IPS DF 4.7 (cell line): ENCODE data around the gene HNRNPH1.
A peak's percentile ranks its signal among the peaks of the same experiment; 100 is the strongest.
"Not testable (repeated sequence)": the region's sequence is repeated elsewhere in the genome, so short reads cannot be mapped to it uniquely, and the experiment has no call there.

Source experiments
- DNase-seq: peaks from one replicate; pipeline ENCODE4 v3.0.0-alpha.2; 2013; ENCODE audit warnings: low spot score; ENCODE audit errors: extremely low read depth

Gene HNRNPH1, protein sequence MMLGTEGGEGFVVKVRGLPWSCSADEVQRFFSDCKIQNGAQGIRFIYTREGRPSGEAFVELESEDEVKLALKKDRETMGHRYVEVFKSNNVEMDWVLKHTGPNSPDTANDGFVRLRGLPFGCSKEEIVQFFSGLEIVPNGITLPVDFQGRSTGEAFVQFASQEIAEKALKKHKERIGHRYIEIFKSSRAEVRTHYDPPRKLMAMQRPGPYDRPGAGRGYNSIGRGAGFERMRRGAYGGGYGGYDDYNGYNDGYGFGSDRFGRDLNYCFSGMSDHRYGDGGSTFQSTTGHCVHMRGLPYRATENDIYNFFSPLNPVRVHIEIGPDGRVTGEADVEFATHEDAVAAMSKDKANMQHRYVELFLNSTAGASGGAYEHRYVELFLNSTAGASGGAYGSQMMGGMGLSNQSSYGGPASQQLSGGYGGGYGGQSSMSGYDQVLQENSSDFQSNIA

DNA sequence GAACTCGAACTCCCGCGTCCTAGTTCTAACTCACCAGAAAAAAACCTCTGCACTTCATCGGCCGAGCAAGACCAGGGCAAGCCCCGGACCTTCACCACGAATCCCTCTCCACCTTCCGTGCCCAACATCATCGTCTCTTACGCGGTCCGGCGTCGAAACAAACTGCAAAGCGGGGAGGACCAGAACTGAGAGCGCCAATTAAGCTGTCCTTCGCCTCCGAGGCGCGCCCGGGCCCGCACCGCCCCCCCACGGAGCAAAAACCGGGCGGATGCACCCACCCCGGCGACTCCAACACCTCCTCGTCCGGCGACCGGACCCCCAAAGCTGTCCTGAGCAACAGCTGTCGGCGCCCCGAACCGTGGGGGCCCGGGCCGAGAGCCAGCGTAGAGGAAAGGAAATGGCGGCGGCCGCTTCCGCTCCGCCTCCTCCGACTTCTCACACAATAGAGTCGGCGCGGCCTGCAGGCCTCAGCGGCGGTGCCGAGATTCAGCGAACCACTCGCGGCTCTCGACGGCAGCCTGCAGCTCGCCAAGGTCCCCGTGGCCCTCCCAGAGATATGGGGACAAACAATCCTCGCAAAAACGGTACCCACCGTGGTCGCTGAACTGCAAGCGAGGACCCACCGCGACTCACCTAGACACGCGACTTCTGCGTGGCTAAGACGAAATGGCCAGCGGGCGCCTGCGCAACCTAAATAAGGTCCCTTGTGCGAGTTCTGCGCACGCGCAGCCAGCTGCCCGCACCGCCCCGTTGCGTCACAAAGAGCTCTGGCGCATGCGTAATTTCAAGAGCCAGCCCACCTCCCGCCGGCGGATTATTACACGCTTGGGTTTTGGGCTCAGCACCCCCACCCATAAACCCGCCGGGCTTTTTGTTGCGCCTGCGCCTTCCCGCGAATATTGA is at the start of gene HNRNPH1:
HNRNPH1 (minus strand) TSS at position 669 of the 903 bp plus-strand sequence; CDS start at position 131, 538 bp downstream.
- peak; percentile 66 for DNase-seq

DNA sequence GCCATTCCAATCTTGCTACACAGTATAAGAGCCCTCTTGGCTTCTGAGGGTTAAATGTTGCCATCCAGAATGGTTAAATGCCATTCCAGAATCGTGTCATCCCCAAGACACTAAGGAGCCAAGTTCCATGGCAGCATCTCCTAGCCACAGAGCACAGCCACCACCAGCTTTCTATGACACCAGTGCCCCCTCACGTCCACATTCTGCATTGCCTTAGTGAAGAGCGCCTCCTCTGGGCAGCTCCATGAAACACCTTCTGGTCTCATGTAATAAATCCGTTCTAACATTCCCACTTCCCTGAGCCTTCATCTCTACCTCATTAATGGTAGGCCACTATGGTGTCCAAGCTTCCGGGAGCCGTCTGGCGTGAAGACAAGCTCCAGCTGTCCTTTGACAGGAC is 44.9 kb upstream of the HNRNPH1 start:
- DNase-seq = no peak

DNA sequence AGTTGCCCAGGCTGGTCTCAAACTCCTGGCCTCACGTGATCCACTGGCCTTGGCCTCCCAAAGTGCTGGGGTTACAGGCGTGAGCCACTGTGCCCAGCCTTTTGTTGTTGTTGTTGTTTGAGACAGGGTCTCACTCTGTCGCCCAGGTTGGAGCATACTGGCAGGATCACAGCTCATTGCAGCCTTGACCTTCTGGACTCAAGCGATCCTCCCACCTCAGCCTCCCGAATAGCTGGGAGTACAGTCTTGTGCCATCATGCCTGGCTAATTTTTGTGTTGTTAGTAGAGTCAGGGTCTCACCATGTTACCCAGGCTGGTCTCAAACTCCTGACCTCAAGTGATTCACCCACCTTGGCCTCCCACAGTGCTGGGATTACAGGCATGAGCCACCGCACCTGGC is 38.2 kb upstream of the HNRNPH1 start:
- not testable (repeated sequence) for DNase-seq

DNA sequence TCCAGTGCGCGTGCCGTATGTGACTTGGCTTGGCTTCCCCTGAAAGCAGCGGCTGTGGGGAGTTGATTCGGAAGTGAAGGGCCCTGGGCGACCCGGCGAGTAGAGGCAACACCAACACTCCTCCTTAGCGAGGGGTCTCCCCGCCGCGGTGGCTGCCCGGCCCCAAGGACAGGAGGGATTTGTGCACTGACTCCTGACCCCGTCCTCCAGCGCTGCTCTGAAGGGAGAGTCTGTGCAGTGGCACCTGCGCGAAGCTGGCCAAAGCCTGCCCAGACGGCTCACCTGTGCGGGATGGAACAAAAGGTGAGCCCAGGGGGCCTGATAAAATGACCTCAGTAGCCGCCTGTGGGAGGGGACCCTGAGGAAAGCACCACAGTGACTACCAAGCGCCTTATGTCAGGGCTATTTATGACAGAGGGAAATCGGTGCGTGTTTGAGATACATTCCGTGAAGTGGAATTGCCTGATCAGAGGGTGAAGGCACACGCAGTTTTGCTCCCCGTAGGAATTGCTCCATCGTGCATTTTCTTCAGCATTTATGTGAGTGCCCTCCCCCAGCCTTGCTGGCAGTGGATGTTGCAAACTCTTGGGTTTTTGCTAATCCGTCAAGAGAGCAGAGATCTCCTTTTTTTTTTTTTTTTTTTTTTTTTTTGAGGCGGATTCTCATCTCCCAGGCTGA is 34.8 kb upstream of the HNRNPH1 start:
- not testable (repeated sequence) for DNase-seq

DNA sequence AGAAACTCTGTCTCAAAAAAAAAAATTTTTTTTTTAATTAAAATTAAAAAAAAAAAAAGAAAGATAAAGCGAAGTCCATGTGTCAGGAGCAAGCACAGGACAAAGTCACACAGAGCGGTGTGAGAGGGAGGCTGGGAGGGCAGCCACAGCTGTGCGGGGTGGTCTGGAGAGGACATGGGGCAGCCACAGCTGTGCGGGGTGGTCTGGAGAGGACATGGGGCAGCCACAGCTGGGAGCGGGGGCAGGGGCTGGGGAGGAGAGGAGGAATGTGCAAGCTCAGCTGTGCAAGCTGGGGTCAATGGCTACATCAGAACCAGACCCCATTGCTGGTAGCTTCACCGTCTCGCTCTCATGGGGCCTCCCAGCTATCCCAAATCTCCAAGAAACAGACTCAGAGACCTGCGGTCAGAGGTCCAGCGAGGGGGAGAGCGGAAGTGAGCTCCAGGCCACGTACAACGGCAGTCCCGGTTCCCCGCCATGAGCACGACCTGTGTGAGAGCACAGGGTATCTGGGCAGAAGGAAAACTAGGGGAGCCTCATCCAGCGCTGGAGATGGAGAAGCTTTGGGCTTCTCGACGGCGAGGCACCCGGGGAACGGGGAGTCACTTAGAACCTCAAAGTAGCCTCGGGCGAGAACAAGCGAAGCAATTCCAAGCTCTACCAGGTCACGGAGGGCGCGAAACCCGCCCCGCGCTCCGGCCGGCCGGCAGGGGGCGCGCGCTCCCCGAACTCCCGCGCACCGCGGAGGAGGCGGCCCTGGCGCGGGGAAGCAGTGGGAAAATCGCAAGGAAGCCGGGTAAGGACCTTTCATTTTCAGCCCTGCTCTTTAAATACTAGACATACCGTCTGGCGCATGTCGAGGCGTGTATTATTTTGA is 34.1 kb upstream of the HNRNPH1 start:
- not testable (repeated sequence) for DNase-seq

DNA sequence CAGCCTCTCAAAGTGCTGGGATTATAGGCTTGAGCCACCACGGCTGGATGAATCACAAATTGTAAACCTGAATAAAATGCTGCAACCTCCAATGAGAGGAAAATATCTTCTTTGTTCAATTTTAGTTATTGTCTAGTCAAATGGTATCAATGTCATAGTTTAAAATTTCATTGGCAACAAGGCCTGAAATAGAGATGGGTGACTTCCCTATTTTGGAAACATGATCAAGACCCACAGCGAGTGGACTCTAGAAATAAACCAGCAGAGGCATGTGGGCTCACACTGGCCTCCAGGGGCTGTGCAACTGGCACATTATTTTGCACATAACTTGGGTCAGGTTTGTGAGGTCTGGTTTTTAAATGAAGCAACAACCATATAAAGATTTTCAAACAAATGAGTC is 29.7 kb upstream of the HNRNPH1 start:
- DNase-seq = not testable (repeated sequence)

DNA sequence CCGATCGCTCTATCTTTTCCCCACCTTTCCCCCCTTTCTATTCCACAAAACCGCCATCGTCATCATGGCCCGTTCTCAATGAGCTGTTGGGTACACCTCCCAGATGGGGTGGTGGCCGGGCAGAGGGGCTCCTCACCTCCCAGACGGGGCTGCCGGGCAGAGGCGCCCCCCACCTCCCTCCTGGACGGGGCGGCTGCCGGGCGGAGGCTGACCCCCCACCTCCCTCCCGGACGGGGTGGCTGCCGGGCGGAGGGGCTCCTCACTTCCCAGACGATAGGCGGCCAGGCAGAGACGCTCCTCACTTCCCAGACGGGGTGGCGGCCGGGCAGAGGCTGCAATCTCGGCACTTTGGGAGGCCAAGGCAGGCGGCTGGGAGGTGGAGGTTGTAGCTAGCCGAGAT is 26.8 kb upstream of the HNRNPH1 start:
- not testable (repeated sequence) for DNase-seq

DNA sequence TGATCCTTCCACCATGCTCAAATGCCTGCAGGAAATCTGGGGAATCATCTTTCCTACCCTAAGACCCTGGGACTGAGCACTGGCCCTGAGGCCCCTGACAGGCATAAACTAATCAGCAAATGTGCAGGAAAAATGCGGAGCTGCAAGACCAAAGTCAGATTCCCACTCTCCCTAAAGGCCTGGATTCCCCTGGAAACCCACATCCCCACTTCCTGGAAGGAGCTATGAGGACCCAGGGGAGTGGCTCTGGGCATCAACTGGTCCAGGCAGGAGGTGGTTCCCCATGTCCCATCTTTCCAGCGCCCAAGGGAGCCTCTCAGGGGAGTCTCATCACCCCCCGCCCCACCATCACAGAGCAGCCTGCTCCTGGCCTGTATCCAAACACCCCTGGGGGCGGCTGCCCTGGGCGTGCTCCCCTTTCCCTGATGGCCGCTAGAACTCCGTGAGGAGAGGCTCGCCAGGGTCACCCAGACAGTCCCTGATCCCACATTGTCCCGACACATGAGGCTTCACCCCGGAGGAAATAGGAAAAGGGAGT is 25.8 kb upstream of the HNRNPH1 start:
- DNase-seq = not testable (repeated sequence)

DNA sequence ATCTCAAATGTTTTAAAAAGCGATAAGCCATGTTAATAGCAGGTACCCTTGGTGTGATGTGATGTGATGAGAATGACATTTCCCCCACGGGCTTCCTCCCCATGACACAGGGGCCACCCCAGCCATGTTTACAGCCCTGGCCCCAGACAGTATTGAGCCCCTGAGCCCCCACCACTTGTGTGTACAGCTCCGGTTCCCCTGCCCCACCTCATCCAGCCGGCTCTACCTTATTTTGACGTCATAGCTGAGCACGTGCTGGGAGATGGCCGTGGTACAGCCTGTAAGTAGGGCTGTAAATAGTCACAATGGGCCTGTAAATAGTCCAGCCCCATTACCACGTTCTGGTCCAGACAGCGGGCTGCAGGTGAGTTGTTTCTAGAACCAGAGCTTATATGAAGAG is 24.9 kb upstream of the HNRNPH1 start:
- DNase-seq = no peak

DNA sequence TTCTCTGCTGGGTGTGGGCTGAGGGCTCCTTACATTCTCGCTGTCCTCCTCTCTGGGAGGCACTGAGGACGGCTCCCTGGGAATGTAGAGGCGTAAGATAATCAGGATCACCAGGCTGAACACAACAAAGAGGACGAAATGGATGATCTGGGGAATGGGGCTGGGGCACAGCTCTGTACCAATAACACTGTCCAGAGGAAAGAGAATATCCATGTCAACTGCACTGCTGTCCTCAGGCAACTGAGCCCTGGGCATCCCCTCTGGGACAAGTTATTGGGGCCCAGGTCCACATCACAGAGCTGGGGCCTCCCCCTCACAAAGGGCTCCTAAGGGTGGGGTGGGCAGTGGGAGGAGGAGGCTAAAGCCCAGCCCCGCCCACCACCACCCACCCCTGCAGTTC is 21.3 kb upstream of the HNRNPH1 start:
- DNase-seq = not testable (repeated sequence)

DNA sequence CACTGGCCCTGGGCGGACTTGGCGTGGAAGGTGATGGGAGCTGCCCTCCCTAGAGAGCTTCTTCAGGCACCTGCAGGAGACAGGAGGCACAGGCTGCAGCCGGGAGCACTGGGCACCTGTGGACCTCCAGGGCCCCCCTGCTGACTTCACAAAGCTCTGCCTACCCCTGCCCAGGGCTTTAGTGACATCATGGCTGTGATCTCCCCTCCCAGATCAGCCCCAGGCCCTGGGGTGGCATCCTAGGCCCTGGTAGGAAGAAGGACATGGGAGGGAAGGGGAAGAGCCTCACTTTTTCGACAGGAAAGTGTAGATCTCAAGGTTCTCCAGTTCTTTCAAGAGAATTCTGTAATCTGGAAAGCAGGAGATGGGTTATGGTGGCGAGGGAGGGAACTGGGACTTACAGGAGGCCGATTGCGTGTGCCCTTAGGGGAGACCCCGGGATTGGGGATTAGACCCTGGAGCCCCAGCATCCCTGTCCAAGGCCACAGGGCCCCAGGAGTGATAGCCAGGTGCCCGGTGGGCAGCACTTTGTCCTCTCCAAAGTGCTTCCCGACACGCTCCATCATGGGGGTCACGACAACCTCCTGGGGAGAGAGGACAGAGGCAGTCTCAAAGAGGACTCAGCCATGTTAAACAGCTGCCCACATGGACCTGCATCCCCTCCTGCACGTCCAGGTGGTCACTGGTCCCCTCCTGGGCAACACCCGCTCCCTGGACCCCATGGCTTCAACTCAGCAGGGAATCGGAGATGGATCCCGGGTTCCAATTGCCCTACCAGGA is 19.9 kb upstream of the HNRNPH1 start:
- DNase-seq = not testable (repeated sequence)

DNA sequence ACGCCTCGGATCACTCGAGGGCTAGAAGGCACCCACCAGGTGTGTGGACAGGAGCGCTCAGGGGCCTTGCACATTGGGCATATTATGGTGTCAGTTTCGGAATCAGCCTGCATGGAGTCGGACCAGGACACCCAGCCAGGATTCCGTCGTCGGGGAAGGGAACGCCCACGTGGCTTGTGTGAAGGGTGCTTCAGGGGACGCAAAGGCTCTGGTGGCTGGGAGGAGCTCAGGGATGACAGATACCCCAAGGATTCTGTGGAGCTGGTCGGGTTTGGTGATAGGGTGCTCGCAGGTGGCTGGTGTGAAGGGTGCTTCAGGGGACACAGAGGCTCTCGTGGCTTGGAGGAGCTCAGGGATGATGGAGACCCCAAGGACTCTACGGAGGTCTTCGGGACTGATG is 19.2 kb upstream of the HNRNPH1 start:
- not testable (repeated sequence) for DNase-seq

DNA sequence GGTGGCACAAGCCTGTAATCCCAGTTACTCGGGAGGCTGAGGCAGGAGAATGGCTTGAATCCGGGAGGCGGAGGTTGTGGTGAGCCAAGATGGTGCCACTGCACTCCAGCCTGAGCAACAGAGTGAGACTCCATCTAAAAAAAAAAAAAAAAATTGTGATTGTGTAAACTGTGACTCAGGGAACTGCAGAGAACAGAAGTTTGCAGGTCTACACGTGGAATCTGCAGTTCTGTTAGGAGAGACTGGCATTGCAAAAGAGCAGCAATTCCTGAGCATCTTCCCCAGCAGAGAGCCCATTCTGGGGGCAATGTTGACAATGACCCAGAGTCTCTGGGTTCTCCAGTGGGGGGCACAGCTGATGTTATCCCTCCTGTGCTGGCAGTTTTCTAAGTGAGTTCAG is 18.3 kb upstream of the HNRNPH1 start:
- DNase-seq = not testable (repeated sequence)

DNA sequence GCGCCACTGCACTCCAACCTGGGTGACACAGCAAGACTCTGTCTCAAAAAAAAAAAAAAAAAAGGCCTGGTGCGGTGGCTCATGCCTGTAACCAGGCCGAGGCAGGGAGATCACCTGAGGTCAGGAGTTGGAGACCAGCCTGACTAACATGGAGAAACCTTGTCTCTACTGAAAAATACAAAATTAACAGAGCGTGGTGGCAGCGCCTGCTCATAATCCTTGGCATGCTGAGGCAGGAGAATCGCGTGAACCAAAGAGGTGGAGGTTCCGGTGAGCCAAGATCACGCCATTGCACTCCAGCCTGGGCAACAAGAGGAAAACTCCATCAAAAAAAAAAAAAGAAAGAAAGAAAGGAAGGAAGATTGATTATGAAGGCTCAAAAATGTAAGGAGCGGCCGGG is 15.8 kb upstream of the HNRNPH1 start:
- DNase-seq = not testable (repeated sequence)

DNA sequence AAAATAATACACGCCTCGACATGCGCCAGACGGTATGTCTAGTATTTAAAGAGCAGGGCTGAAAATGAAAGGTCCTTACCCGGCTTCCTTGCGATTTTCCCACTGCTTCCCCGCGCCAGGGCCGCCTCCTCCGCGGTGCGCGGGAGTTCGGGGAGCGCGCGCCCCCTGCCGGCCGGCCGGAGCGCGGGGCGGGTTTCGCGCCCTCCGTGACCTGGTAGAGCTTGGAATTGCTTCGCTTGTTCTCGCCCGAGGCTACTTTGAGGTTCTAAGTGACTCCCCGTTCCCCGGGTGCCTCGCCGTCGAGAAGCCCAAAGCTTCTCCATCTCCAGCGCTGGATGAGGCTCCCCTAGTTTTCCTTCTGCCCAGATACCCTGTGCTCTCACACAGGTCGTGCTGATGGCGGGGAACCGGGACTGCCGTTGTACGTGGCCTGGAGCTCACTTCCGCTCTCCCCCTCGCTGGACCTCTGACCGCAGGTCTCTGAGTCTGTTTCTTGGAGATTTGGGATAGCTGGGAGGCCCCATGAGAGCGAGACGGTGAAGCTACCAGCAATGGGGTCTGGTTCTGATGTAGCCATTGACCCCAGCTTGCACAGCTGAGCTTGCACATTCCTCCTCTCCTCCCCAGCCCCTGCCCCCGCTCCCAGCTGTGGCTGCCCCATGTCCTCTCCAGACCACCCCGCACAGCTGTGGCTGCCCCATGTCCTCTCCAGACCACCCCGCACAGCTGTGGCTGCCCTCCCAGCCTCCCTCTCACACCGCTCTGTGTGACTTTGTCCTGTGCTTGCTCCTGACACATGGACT is 11.1 kb upstream of the HNRNPH1 start:
- DNase-seq = not testable (repeated sequence)

DNA sequence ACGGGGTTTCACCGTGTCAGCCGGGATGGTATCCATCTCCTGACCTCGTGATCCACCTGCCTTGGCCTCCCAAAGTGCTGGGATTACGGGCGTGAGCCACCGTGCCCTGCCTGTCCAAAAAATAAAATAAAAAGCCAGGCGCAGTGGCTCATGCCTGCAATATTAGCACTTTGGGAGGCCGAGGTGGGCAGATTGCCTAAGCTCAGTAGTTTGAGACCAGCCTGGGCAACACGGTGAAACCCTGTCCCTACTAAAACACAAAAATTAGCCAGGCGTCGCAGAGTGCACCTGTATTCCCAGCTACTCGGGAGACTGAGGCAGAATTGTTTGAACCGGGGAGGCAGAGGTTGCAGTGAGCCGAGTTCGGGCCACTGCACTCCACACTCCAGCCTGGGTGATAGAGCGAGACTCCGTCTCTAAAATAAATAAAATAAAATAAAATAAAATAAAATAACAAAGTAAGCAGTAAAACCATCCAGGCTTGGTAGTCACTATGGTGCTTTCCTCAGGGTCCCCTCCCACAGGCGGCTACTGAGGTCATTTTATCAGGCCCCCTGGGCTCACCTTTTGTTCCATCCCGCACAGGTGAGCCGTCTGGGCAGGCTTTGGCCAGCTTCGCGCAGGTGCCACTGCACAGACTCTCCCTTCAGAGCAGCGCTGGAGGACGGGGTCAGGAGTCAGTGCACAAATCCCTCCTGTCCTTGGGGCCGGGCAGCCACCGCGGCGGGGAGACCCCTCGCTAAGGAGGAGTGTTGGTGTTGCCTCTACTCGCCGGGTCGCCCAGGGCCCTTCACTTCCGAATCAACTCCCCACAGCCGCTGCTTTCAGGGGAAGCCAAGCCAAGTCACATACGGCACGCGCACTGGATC is 10.3 kb upstream of the HNRNPH1 start:
- not testable (repeated sequence) for DNase-seq

DNA sequence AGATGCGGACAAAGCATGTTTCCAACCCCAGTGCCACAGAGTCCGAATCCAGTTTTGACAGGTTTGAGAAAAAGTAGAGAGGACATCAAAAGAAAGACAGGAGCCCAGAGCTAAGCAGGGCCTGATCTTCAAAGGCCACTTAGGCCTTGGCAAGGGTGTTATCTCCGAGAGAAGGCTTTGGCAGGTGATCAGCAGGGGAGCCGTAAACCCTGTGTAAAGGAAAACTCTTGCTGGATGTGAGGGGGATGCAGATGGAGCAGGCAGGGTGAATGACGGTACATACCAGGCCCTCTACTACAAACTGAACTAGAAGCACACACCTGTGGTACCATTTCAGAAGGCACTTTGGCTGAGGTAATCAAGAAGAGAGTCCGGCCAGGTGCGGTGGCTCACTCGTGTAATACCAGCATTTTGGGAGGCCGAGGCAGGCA is 1.4 kb upstream of the HNRNPH1 start:
- DNase-seq = no peak
